ENCODE results near the gene KIF23.

Gene KIF23

DNA sequence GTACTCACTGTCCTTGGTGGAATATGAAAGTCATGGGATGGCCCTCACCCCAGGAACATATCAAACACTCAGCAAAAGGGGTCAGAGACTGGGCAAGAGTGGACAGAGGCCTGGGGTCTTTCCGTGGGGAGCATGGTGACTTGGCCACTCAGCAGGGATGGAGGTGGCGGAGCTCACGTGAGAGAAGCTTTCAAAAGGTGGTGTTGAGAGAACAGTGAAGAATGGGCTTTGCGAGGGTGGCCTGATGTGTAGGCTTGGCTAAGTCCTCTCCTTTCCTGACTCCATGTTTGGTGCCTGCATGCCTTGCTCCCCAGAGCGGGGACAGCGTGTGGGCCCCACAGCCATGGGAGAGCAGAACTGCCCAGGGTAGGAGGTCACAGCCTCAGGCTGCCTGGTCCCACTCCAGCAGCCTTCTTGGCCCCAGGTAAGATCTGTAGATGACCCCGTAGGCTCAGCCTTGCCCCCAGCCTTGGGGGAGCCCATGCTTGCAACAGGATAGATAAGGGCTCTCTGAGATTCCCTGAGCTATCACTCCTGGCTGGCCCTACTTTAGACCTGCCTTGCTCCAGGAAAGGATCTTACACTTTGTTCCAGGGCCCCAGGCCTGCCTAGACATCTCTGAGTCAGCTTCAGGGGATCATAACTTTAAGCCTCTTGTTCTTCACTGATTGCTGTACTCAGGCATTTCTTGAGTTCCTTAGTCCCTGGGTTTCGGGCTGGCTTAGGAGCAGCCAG is 55.5 kb downstream of the KIF23 start:
- DNase-seq = no peak
- H3K4me1 ChIP-seq (ENCODE audit: low read length) = no peaks in the 10 kb centered on the region
- no peak for TF ChIP-seq EZH2phosphoT487 (IDR thresholded peaks at IDR 0.05; ENCODE audit: low read length)
- TF ChIP-seq, protein P1, sequence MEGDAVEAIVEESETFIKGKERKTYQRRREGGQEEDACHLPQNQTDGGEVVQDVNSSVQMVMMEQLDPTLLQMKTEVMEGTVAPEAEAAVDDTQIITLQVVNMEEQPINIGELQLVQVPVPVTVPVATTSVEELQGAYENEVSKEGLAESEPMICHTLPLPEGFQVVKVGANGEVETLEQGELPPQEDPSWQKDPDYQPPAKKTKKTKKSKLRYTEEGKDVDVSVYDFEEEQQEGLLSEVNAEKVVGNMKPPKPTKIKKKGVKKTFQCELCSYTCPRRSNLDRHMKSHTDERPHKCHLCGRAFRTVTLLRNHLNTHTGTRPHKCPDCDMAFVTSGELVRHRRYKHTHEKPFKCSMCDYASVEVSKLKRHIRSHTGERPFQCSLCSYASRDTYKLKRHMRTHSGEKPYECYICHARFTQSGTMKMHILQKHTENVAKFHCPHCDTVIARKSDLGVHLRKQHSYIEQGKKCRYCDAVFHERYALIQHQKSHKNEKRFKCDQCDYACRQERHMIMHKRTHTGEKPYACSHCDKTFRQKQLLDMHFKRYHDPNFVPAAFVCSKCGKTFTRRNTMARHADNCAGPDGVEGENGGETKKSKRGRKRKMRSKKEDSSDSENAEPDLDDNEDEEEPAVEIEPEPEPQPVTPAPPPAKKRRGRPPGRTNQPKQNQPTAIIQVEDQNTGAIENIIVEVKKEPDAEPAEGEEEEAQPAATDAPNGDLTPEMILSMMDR (IDR thresholded peaks at IDR 0.05; ENCODE audit: low read length) = no peak
- no peak for TF ChIP-seq EZH2 (optimal IDR thresholded peaks at IDR 0.05; ENCODE audit: low read depth, low read length)
- H3K4me3 ChIP-seq (ENCODE audit: low read length) = no peak overlapping the region
- no peaks in the 10 kb centered on the region for H3K36me3 ChIP-seq (replicated peaks; ENCODE audit: insufficient read depth, low read length)
- no peaks in the 10 kb centered on the region for H3K9me2 ChIP-seq (replicated peaks; ENCODE audit: insufficient read depth, low read length)
- no peaks in the 10 kb centered on the region for H3K9me3 ChIP-seq (replicated peaks; ENCODE audit: insufficient read depth, low read length)
- H3K79me2 ChIP-seq (ENCODE audit: low read length) = no peaks in the 10 kb centered on the region
- no peak overlapping the region for H3K4me2 ChIP-seq (ENCODE audit: low read depth, low read length)
- no peak overlapping the region for H3K9ac ChIP-seq (ENCODE audit: low read length)
- H3K27ac ChIP-seq (ENCODE audit: low read length) = no peak overlapping the region
- no peak overlapping the region for H2AFZ ChIP-seq (ENCODE audit: low read length)
- no peaks in the 10 kb centered on the region for H3F3A ChIP-seq (ENCODE audit: insufficient read depth, low read length)
- H3K27me3 ChIP-seq (replicated peaks; ENCODE audit: insufficient read depth, low read length) = no peaks in the 10 kb centered on the region
- no peaks in the 10 kb centered on the region for H4K20me1 ChIP-seq (ENCODE audit: insufficient read depth, low read length)

- no peak for TF ChIP-seq EZH2 (optimal IDR thresholded peaks at IDR 0.05; ENCODE audit: low read depth, low read length)
- Histone ChIP-seq H3K36me3 (replicated peaks; ENCODE audit: insufficient read depth, low read length) (no peaks in the 10 kb centered on the region), H3K9ac (ENCODE audit: low read length) (no peak overlapping the region), H4K20me1 (ENCODE audit: insufficient read depth, low read length) (no peaks in the 10 kb centered on the region), H3K27me3 (replicated peaks; ENCODE audit: insufficient read depth, low read length) (no peaks in the 10 kb centered on the region), H3K79me2 (ENCODE audit: low read length) (no peaks in the 10 kb centered on the region), H3K9me2 (replicated peaks; ENCODE audit: insufficient read depth, low read length) (no peaks in the 10 kb centered on the region), H3K9me3 (replicated peaks; ENCODE audit: insufficient read depth, low read length) (no peaks in the 10 kb centered on the region), H3K4me1 (ENCODE audit: low read length) (no peaks in the 10 kb centered on the region), H3K4me3 (ENCODE audit: low read length) (no peak overlapping the region), H3F3A (ENCODE audit: insufficient read depth, low read length) (no peaks in the 10 kb centered on the region), H3K27ac (ENCODE audit: low read length) (no peak overlapping the region), H2AFZ (ENCODE audit: low read length) (no peak overlapping the region), H3K4me2 (ENCODE audit: low read depth, low read length) (no peak overlapping the region)
- DNase-seq = no peak
These were observed 57.9 kb downstream of the KIF23 start for GRCh38 chr15:69472046-69472445.

DNA sequence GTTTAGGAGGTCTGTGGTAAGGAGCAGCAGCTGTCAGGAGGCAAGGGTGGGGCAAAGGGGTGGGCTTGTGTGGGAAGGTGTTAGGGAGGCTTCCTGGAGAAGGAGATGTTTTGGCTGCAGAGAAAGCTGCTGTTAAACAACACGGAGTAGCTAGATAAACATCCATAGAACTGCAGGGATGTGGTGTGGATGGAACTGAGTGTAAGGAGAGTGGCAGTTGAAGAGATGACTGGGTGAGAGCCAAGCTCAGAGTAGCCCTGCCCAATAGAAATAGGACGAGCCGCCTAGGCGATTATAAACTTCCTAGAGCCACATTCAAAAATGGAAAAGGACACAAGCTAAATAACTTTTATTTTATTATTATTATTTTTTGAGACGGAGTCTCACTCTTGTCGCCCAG is 58.4 kb downstream of the KIF23 start:
- Histone ChIP-seq H3K36me3 (replicated peaks; ENCODE audit: insufficient read depth, low read length) (no peaks in the 10 kb centered on the region), H3F3A (ENCODE audit: insufficient read depth, low read length) (no peaks in the 10 kb centered on the region), H3K4me3 (ENCODE audit: low read length) (no peak overlapping the region), H3K27ac (ENCODE audit: low read length) (no peak overlapping the region), H3K9ac (ENCODE audit: low read length) (no peak overlapping the region), H2AFZ (ENCODE audit: low read length) (no peak overlapping the region), H3K9me2 (replicated peaks; ENCODE audit: insufficient read depth, low read length) (no peaks in the 10 kb centered on the region), H3K4me2 (ENCODE audit: low read depth, low read length) (no peak overlapping the region), H4K20me1 (ENCODE audit: insufficient read depth, low read length) (no peaks in the 10 kb centered on the region), H3K27me3 (replicated peaks; ENCODE audit: insufficient read depth, low read length) (no peaks in the 10 kb centered on the region), H3K9me3 (replicated peaks; ENCODE audit: insufficient read depth, low read length) (no peaks in the 10 kb centered on the region), H3K4me1 (ENCODE audit: low read length) (no peaks in the 10 kb centered on the region), H3K79me2 (ENCODE audit: low read length) (no peaks in the 10 kb centered on the region)
- no peak for DNase-seq
- TF ChIP-seq, protein P1 (IDR thresholded peaks at IDR 0.05; ENCODE audit: low read length) = no peak
- TF ChIP-seq EZH2 (optimal IDR thresholded peaks at IDR 0.05; ENCODE audit: low read depth, low read length) = no peak
- TF ChIP-seq EZH2phosphoT487 (IDR thresholded peaks at IDR 0.05; ENCODE audit: low read length) = no peak

DNA sequence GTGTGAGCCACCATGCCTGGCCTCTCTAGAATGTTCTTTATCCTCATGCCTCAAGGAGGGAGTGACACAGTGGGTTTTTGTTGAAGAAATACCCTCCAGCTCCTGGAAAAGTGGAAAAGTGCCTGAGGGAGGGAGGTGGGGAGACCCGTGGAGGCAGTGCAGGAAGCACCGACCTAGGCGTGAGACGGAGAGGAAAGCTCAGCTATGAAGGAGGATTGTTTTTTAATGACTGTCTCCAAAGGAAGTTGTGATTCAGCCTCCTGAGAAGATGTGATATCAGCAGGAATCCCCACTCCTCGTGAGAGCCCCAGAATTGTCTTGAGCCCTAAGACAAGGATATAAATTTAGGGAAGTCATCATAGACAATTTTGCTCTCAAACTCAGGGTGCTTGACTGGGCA is 60.1 kb downstream of the KIF23 start:
- DNase-seq = no peak
- Histone ChIP-seq H3K9me2 (replicated peaks; ENCODE audit: insufficient read depth, low read length) (no peaks in the 10 kb centered on the region), H3K27ac (ENCODE audit: low read length) (no peak overlapping the region), H3K79me2 (ENCODE audit: low read length) (no peaks in the 10 kb centered on the region), H3K4me3 (ENCODE audit: low read length) (no peak overlapping the region), H3K9me3 (replicated peaks; ENCODE audit: insufficient read depth, low read length) (no peaks in the 10 kb centered on the region), H3K9ac (ENCODE audit: low read length) (no peak overlapping the region), H3F3A (ENCODE audit: insufficient read depth, low read length) (no peaks in the 10 kb centered on the region), H3K27me3 (replicated peaks; ENCODE audit: insufficient read depth, low read length) (no peaks in the 10 kb centered on the region), H3K36me3 (replicated peaks; ENCODE audit: insufficient read depth, low read length) (no peaks in the 10 kb centered on the region), H4K20me1 (ENCODE audit: insufficient read depth, low read length) (no peaks in the 10 kb centered on the region), H2AFZ (ENCODE audit: low read length) (no peak overlapping the region), H3K4me1 (ENCODE audit: low read length) (no peaks in the 10 kb centered on the region), H3K4me2 (ENCODE audit: low read depth, low read length) (no peak overlapping the region)
- TF ChIP-seq, protein P1 (IDR thresholded peaks at IDR 0.05; ENCODE audit: low read length) = no peak
- TF ChIP-seq EZH2 (optimal IDR thresholded peaks at IDR 0.05; ENCODE audit: low read depth, low read length) = no peak
- no peak for TF ChIP-seq EZH2phosphoT487 (IDR thresholded peaks at IDR 0.05; ENCODE audit: low read length)

Data from MM.1S (cell line).